D721Med (cell line): ENCODE results near the gene PTGES3.

Experiments used
- DNase-seq: peaks from one replicate; pipeline ENCODE4 v3.0.0; 2011; ENCODE audit warnings: low spot score; ENCODE audit not compliant: insufficient read length
- FAIRE-seq: peaks from 2 replicates; lab custom pipeline; 2011; peaks lifted over from hg19 to GRCh38; lab: Jason Lieb, UNC
- CTCF ChIP-seq: IDR thresholded peaks from 2 replicates; pipeline ENCODE4 v1.5.1; 2012; ENCODE audit warnings: mild to moderate bottlenecking, control low read depth; ENCODE audit not compliant: insufficient read depth; ENCODE audit errors: missing control alignments

Gene PTGES3

GRCh38 chr12:56631790-56632700 lies 56.0 kb downstream of the PTGES3 start:
- DNase-seq (no peak), FAIRE-seq (no peak)
- TF ChIP-seq CTCF, result no peak

- TF ChIP-seq CTCF, result no peak
- FAIRE-seq, result no peak
- DNase-seq, result no peak
These were observed 57.9 kb downstream of the PTGES3 start, which contains the start of gene BAZ2A for GRCh38 chr12:56630180-56630632. Gene BAZ2A (minus strand): TSS chr12:56630326. CDS start chr12:56617530, 12,796 bp downstream.

- no peak for DNase-seq
- FAIRE-seq, result no peak
- TF ChIP-seq CTCF, result no peak
These were observed 58.5 kb downstream of the PTGES3 start for GRCh38 chr12:56629459-56630179.

- FAIRE-seq (no peak), DNase-seq (no peak)
- no peak for TF ChIP-seq CTCF
These were observed 59.2 kb downstream of the PTGES3 start for GRCh38 chr12:56628671-56629458.

GRCh38 chr12:56626701-56627100 lies 61.4 kb downstream of the PTGES3 start:
- FAIRE-seq (no peak), DNase-seq (no peak)
- TF ChIP-seq CTCF, result no peak

GRCh38 chr12:56622535-56622934 lies 65.5 kb downstream of the PTGES3 start:
- TF ChIP-seq CTCF, result no peak
- FAIRE-seq (no peak), DNase-seq (no peak)
